HG03460 (cell line): Measurements from ENCODE around the gene STK11.
A peak's percentile ranks its signal among the peaks of the same experiment; 100 is the strongest.

ENCODE experiments used
- ATAC-seq: cut with Tn5 transposase; IDR thresholded peaks from one replicate; pipeline ENCODE4 v1.9.1; 2021; ENCODE audit not compliant: unreplicated experiment

STK11 gene

DNA sequence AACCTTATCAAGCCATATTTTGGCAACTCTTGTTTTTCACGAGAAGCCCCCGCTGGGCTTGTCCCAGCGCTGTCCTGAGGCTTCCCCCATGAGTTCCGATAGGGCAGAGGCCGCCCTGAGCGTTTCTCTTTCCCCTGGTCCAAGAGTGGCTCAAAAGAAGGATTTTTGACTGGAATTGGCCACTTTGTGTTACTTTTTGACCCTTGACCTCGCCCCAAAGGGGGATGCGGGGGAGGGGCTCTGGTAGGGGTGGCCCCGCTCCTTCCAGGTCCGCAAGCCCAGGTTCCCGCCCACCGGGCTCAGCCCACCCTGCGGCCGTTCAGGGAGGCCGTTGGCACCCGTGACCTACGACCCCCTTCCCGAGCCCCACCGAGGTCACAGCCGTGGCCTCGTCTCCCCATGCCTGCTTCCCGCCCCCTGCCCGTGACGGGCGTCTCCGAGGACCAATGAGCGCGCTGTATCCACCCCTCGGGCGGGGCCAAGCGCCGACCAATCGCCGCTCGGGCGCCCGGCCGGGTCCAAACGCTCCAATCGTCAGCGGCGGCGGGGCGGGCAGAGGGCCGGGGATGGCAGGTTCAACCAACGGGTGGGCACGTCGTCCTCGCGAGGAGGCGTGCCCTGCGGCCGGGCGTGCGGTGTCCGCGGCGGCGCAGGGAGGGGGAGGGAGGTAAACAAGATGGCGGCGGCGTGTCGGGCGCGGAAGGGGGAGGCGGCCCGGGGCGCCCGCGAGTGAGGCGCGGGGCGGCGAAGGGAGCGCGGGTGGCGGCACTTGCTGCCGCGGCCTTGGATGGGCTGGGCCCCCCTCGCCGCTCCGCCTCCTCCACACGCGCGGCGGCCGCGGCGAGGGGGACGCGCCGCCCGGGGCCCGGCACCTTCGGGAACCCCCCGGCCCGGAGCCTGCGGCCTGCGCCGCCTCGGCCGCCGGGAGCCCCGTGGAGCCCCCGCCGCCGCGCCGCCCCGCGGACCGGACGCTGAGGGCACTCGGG lies at the start of gene STK11:
Gene STK11, plus strand, starts transcription at position 665 of the 986 bp plus-strand sequence. CDS start 1,136 bp downstream, outside the sequence.
- ATAC-seq = peak; percentile 78

GRCh38 chr19:1156305-1156801 lies 49.2 kb upstream of the STK11 start:
- no peak for ATAC-seq

GRCh38 chr19:1156830-1157615 lies 48.6 kb upstream of the STK11 start:
- no peak for ATAC-seq

GRCh38 chr19:1157931-1158884 lies 47.4 kb upstream of the STK11 start:
- ATAC-seq = no peak

DNA sequence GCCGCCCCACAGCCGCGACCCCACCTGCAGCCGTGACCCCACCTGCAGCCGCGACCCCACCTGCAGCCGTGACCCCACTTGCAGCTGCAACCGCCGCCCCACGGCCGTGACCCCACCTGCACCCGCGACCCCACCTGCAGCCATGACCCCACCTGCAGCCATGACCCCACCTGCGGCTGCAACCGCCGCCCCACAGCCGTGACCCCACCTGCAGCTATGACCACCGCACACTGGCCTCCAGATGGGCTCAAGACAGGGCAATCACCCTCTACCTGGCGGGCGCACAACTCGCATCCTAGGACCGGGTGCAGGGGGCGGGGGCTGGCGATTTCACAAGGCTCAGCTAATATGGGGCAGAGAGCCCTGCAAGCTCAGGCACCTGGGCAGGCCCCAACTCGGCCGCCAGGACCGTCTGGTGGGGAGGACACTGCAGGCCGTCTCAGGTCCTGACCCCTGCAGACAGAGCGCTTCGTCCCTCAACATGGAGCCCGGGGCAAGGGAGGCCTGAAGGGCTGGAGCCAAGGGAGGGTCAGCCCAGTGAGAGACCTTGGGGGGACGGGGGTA lies 46.6 kb upstream of the STK11 start:
- ATAC-seq = no peak

DNA sequence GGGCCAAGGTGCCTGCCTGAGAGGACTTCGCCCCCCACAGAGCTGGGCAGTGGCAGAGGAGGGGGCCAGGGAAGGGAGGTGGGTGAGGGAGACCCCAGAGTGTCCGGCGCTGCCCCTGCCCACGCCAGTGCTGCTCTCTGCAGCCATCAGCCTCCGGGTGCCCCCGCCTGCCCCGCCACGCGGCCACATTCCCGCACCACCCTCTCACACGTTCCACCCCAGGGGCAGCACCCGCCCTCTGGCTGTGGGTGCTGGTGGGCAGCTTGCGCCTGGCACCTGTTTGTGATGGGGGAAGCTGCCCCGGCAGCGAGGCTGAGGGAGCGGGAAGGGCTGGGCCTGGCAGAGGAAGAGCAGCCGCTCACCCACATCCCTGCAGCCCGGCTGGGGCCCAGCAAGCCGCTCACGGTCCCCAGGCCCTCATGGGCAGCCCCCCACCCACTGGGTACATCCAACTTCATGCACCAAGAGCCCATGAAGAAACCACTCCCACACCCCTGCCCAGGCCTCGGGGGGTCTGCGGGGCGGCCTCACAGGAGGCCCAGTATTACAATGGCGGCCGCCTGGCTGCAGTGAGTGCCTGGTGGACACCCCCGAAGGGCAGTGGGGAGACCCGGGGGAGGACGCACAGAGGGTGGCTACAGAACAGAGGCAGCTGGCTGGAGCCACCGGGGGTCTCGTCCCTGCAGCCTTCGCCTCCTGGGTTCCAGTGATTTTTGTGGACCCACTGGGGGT lies 45.5 kb upstream of the STK11 start:
- ATAC-seq = no peak

- no peak for ATAC-seq
Measured at GRCh38 chr19:1161716-1162115, 43.9 kb upstream of the STK11 start.

DNA sequence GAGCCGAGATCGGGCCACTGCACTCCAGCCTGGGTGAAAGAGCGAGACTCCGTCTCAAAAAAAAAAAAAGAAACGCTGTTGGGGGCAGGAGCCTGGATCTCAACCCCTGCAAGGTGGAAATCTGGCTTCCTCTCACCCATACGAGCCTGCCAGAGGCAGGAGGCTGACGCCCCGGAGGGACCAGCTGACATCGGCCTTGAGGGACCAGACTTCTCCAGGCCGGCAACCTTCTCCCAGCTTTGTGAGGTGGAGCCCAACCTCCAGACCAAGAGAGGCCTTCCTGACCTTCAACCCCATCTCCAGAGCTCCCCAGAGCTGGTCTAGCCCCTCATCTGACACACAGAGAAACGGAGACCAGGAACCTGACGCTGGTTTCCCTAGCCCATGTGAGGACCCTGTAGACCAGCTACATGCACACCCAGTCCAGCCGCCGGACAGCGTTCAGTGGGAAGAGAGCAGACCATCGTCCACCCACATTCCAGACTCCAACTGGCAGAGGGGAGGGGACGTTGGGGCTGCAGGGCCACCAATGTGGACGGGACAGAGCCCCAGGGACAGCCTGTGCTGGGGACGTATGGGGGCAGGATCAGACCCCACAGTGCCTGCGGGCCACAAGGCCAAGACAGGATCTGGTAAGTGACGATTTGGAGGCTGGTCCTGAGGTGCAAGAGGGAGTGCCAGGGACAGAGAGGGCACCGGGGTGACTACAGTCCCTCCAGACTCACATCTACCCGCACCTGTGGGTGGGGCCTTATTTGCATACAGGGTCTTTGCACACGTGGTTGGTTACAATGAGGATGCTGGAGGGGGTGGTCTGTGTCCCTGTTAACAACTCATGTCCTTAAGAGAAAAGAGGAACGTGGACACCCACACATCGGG lies 42.9 kb upstream of the STK11 start:
- ATAC-seq = no peak

DNA sequence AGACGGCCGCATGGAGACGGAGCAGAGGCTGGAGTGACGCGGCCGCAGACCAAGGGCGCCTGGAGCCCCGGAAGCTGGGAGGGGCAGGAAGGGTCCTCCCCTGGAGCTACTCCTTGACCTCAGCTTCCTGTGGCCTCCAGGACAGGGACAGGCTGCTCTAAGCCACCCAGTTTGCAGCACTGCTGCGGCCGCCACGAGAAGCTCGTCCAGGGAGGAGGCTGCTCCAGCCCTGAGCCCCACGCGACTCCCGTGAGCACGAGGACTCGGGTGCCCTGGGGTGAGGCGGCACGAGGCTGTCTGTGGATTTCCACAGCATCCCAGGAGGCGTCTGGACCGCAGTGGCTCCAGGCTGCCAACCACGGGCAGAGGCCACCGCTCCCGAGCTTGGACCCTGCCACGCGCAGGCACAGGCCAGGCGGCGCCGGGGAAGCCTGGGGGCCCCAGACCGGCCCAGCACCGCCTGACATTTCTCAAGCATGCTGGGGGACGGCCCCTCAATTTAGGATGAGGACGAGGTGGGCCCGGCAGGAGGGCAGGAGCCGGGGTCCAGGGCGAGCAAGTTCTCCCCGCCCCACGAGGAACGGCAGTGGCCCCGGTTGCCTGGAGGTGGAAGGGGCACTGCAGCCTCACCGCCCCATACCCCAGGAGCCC lies 42.2 kb upstream of the STK11 start:
- no peak for ATAC-seq

DNA sequence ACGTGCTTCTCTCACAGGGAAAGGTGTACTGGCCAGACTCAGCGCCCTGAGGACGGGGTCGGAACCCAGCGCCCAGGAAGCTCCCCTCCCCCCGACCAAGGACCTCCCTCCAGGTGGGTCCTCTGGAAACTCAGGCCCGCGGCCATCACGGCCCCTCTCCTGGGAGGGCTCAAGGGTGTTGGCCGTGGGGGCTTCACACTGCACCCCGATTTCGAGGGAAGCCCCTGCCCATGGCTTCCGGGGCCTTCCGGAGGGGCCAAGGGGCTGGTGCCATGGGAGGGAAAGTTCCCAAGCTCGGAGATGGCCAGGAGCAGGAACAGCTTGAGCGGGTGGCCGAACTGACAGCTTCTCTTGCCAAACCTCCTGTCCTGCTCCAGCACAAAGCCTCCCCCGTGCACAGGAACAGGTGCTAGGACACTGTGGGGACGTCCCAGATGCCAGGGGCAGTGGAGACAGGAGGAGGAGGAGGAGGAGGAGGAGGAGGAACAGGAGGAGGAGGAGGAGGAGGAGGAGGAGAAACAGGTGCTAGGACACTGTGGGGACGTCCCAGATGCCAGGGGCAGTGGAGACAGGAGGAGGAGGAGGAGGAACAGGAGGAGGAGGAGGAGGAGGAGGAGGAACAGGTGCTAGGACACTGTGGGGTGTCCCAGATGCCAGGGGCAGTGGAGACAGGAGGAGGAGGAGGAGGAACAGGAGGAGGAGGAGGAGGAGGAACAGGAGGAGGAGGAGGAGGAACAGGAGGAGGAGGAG lies 41.5 kb upstream of the STK11 start:
- no peak for ATAC-seq

GRCh38 chr19:1164684-1165531 lies 40.7 kb upstream of the STK11 start:
- no peak for ATAC-seq

- ATAC-seq = no peak
Measured at GRCh38 chr19:1166872-1167573, 38.6 kb upstream of the STK11 start.

- no peak for ATAC-seq
Measured at GRCh38 chr19:1167687-1168571, 37.6 kb upstream of the STK11 start.

GRCh38 chr19:1168572-1169410 lies 36.8 kb upstream of the STK11 start:
- no peak for ATAC-seq
